Spleen (tissue), 7 donors: Measurements from ENCODE around the gene PLD4.

ENCODE experiments used
- POLR2A ChIP-seq, 3 donors: fragments of 450-650 bp; IDR thresholded peaks; one replicate each; pipeline ENCODE4 v1.5.1; 2017; ENCODE audit warnings: antibody characterized with exemption in 3 of 3, mild to moderate bottlenecking in 1 of 3
- TF ChIP-seq, protein P1 (sequence below), 11 experiments: fragments of 200-600 bp in 7 of 11; fragments of 450-650 bp in 4 of 11; sonication (generic) in 4 of 11; IDR thresholded peaks in 8 of 11; conservative IDR thresholded peaks in 3 of 11; 1 replicate in 7 of 11; 2 replicates in 4 of 11; pipeline versions ENCODE4 v1.4.0 to v1.8.0; 2016 to 2021; ENCODE audit warnings: antibody characterized with exemption in 11 of 11, inconsistent platforms in 4 of 11, mild to moderate bottlenecking in 1 of 11
- donor health status: DM: no; HTN: no; CAD: no; lungs with moderate emphysema.
- donor health status: DM: no; HTN: no; CAD: no.
- donor health status: DM: no; HTN: no; CAD: no.

DNA sequence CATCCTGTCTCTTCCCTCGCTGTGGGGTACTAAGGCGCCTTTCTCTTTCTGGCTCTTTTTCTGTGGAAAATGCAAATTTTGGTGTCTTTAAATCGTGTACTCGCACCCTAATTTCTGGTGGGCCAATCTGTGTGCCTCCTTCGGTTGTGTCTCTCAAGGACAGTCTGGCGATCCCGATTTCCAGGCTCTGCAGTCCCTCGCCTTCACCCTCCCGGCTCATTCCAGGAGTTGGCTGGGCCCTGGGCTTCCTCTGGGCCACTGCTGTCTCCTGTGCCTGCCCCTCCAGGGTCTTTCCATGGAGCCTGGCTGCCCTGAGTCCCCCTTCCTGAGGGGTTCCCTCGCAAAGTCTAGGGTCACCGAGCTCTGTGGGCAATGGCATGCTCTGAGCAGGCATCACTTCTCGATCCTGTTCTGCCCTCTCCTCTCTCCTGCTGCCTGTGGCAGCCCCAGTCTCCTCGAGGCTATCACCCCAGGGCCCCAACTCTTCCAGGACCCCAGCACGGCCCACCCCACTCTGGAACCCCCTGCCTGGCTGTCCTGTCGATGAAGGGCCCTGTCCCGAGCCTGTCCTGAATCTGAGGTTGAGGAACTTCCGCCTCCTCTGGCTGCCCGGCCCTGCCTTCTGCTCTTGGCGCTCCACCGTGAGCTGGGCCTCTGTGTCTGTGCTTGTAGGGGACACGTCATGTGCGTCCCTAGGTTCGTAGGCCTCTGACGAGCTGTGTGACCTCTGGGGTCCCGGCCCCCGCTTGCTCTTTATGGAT is 29.4 kb downstream of the PLD4 start:
- TF ChIP-seq, protein P1, sequence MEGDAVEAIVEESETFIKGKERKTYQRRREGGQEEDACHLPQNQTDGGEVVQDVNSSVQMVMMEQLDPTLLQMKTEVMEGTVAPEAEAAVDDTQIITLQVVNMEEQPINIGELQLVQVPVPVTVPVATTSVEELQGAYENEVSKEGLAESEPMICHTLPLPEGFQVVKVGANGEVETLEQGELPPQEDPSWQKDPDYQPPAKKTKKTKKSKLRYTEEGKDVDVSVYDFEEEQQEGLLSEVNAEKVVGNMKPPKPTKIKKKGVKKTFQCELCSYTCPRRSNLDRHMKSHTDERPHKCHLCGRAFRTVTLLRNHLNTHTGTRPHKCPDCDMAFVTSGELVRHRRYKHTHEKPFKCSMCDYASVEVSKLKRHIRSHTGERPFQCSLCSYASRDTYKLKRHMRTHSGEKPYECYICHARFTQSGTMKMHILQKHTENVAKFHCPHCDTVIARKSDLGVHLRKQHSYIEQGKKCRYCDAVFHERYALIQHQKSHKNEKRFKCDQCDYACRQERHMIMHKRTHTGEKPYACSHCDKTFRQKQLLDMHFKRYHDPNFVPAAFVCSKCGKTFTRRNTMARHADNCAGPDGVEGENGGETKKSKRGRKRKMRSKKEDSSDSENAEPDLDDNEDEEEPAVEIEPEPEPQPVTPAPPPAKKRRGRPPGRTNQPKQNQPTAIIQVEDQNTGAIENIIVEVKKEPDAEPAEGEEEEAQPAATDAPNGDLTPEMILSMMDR (IDR thresholded peaks at IDR 0.05 in 8 of 11, conservative IDR thresholded peaks at IDR 0.05 in 3 of 11), result no peak
- no peak for TF ChIP-seq POLR2A (IDR thresholded peaks at IDR 0.05)
